ENCODE measurements around the gene PAPSS2. TPM values are rescaled to one million over a fixed set of nuclear protein-coding genes. Genes with fewer than 3 reads are reported as not detected.
"Not testable (repeated sequence)": the region's sequence is repeated elsewhere in the genome, so short reads cannot be mapped to it uniquely, and the experiment has no call there.

PAPSS2 gene
- total and polyA plus RNA-seq, 2 experiments from 2014 or later = 13.2 to 19.6 TPM

DNA sequence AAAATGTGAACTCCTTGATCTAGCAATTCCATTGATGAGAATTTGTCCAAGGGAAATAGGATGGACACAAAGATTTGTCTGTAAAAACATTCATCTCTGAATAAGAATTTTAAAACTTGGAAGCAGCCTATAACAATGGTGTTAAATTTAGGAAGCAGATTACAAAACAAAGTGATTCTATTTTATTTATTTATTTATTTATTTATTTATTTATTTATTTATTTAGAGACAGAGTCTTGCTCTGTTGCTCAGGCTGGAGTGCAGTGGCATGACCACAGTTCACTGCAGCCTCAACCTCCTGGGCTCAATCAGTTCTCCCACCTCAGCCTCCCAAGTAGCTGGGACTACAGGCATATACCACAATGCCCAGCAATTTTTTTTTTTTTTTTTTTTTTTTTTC lies 38.2 kb upstream of the PAPSS2 start:
- not testable (repeated sequence) for H3K27ac Mint-ChIP-seq; DNase-seq (ENCODE audit: low spot score); H3K9me2 ChIP-seq (ENCODE audit: insufficient read depth); H3K27ac ChIP-seq (ENCODE audit: low read depth); H3K4me2 ChIP-seq; H3K79me2 ChIP-seq (replicated peaks; ENCODE audit: insufficient read depth); H4K20me1 ChIP-seq (replicated peaks; ENCODE audit: insufficient read depth); H3K27me3 Mint-ChIP-seq (ENCODE audit: insufficient read depth, low read depth, poor library complexity); H2AFZ ChIP-seq; H3K9me3 Mint-ChIP-seq; H3K4me3 Mint-ChIP-seq; H3K27me3 ChIP-seq (ENCODE audit: insufficient read depth); ATAC-seq; H3K4me3 ChIP-seq; H3F3A ChIP-seq (replicated peaks; ENCODE audit: low read depth); H3K36me3 Mint-ChIP-seq (ENCODE audit: low read depth); H3K36me3 ChIP-seq (ENCODE audit: insufficient read depth)
- H3K4me1 Mint-ChIP-seq = peaks cover 57% of the 10 kb centered on the region
- peaks cover 34% of the 10 kb centered on the region for H3K4me1 ChIP-seq (ENCODE audit: insufficient read depth)

- Histone ChIP-seq H3K4me1 (ENCODE audit: insufficient read depth) (peaks cover 37% of the 10 kb centered on the region), H4K20me1 (replicated peaks; ENCODE audit: insufficient read depth) (no peaks in the 10 kb centered on the region), H3K79me2 (replicated peaks; ENCODE audit: insufficient read depth) (no peaks in the 10 kb centered on the region), H3K27ac (ENCODE audit: low read depth) (no peak overlapping the region), H3F3A (replicated peaks; ENCODE audit: low read depth) (no peaks in the 10 kb centered on the region), H3K9me2 (ENCODE audit: insufficient read depth) (0 out of 2 replicates have a peak, but pooled peaks cover 3% of the 10 kb centered on the region), H2AFZ (peak overlapping the region; percentile 20; the same call in 1 of the 2 replicates), H3K4me2 (no peak overlapping the region), H3K27me3 (ENCODE audit: insufficient read depth) (no peaks in the 10 kb centered on the region), H3K4me3 (no peak overlapping the region), H3K36me3 (ENCODE audit: insufficient read depth) (no peaks in the 10 kb centered on the region)
- DNase-seq (ENCODE audit: low spot score) = peak; percentile 64
- TF ChIP-seq EZH2phosphoT487 (IDR thresholded peaks at IDR 0.05; ENCODE audit: unreplicated experiment) (no peak), CTCF (conservative IDR thresholded peaks at IDR 0.05; ENCODE audit: low read depth in 2 of 2) (peak; percentile 49 to 60)
- TF ChIP-seq, protein P1, sequence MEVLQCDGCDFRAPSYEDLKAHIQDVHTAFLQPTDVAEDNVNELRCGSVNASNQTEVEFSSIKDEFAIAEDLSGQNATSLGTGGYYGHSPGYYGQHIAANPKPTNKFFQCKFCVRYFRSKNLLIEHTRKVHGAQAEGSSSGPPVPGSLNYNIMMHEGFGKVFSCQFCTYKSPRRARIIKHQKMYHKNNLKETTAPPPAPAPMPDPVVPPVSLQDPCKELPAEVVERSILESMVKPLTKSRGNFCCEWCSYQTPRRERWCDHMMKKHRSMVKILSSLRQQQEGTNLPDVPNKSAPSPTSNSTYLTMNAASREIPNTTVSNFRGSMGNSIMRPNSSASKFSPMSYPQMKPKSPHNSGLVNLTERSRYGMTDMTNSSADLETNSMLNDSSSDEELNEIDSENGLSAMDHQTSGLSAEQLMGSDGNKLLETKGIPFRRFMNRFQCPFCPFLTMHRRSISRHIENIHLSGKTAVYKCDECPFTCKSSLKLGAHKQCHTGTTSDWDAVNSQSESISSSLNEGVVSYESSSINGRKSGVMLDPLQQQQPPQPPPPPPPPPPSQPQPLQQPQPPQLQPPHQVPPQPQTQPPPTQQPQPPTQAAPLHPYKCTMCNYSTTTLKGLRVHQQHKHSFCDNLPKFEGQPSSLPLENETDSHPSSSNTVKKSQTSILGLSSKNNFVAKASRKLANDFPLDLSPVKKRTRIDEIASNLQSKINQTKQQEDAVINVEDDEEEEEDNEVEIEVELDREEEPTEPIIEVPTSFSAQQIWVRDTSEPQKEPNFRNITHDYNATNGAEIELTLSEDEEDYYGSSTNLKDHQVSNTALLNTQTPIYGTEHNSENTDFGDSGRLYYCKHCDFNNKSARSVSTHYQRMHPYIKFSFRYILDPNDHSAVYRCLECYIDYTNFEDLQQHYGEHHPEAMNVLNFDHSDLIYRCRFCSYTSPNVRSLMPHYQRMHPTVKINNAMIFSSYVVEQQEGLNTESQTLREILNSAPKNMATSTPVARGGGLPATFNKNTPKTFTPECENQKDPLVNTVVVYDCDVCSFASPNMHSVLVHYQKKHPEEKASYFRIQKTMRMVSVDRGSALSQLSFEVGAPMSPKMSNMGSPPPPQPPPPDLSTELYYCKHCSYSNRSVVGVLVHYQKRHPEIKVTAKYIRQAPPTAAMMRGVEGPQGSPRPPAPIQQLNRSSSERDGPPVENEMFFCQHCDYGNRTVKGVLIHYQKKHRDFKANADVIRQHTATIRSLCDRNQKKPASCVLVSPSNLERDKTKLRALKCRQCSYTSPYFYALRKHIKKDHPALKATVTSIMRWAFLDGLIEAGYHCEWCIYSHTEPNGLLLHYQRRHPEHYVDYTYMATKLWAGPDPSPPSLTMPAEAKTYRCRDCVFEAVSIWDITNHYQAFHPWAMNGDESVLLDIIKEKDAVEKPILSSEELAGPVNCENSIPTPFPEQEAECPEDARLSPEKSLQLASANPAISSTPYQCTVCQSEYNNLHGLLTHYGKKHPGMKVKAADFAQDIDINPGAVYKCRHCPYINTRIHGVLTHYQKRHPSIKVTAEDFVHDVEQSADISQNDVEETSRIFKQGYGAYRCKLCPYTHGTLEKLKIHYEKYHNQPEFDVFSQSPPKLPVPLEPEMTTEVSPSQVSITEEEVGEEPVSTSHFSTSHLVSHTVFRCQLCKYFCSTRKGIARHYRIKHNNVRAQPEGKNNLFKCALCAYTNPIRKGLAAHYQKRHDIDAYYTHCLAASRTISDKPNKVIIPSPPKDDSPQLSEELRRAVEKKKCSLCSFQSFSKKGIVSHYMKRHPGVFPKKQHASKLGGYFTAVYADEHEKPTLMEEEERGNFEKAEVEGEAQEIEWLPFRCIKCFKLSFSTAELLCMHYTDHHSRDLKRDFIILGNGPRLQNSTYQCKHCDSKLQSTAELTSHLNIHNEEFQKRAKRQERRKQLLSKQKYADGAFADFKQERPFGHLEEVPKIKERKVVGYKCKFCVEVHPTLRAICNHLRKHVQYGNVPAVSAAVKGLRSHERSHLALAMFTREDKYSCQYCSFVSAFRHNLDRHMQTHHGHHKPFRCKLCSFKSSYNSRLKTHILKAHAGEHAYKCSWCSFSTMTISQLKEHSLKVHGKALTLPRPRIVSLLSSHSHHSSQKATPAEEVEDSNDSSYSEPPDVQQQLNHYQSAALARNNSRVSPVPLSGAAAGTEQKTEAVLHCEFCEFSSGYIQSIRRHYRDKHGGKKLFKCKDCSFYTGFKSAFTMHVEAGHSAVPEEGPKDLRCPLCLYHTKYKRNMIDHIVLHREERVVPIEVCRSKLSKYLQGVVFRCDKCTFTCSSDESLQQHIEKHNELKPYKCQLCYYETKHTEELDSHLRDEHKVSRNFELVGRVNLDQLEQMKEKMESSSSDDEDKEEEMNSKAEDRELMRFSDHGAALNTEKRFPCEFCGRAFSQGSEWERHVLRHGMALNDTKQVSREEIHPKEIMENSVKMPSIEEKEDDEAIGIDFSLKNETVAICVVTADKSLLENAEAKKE (CRISPR knock-in tag; IDR thresholded peaks at IDR 0.05) = peak; percentile 8; the same call in 1 of the 2 replicates
- Mint-ChIP-seq H3K4me1 (peaks cover 62% of the 10 kb centered on the region), H3K27me3 (ENCODE audit: insufficient read depth, low read depth, poor library complexity) (no peaks in the 10 kb centered on the region), H3K27ac (no peak overlapping the region), H3K36me3 (ENCODE audit: low read depth) (no peaks in the 10 kb centered on the region), H3K4me3 (no peak overlapping the region), H3K9me3 (no peaks in the 10 kb centered on the region)
- ATAC-seq = peak; percentile 53
Observed at GRCh38 chr10:87622314-87623004, 37.2 kb upstream of the PAPSS2 start.

Measured in GM23338 (cell line).